RPMI7951 (cell line): Measurements from ENCODE around the gene TRIOBP. TPM values are rescaled to one million over a fixed set of nuclear protein-coding genes. Genes with fewer than 3 reads are reported as not detected.
A peak's percentile ranks its signal among the peaks of the same experiment; 100 is the strongest.

Experiments used
- DNase-seq: peaks from one replicate; pipeline ENCODE4 v3.0.0-alpha.2; 2012; ENCODE audit warnings: low read depth
- total RNA-seq: library from RNA; depleted of rRNA; stranded (reverse); fragments of >200 nt; shearing (Covaris generic); gene quantifications from 2 replicates; pipeline ENCODE4 v1.2.3, GENCODE V29; 2014

The TRIOBP gene
- total RNA-seq, 1 experiment from 2014 or later: 68.2 TPM

- DNase-seq: no peak
Measured at GRCh38 chr22:37726241-37726887, 29.5 kb downstream of the TRIOBP start.

GRCh38 chr22:37728620-37729019, 31.8 kb downstream of the TRIOBP start:
- DNase-seq: no peak

DNA sequence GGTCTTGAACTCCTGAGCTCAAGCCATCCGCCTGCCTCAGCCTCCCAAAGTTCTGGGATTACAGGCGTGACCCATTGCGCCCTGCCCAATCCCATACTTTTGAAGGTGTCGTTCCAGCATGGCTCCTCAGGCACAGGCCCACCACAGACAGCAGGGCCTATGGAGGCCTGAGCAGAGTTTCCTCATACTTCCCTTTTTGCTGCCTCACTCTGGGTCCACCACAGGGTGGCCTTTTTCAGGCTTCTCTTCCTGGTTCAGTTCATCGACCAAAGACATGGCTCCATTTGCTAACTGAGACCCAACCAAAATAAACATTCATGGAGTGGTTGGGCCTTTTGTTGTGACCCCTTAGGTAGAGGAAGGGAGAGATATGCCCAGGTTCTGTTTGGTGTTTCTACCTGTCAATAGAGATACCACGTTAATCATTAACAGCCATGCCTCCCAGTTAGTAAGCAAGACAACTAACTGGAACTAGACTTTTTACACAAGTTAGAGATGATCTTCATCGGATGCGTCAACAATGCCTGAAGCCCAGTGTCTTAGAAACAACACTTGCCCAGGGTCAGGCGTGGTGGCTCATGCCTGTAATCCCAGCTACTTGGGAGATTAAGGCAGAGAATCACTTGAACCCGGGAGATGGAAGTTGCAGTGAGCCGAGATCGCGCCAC, 35.1 kb downstream of the TRIOBP start:
- DNase-seq: no peak

GRCh38 chr22:37732699-37733607, 36.1 kb downstream of the TRIOBP start:
- DNase-seq: no peak

GRCh38 chr22:37733625-37734401, 37.0 kb downstream of the TRIOBP start:
- no peak for DNase-seq

DNA sequence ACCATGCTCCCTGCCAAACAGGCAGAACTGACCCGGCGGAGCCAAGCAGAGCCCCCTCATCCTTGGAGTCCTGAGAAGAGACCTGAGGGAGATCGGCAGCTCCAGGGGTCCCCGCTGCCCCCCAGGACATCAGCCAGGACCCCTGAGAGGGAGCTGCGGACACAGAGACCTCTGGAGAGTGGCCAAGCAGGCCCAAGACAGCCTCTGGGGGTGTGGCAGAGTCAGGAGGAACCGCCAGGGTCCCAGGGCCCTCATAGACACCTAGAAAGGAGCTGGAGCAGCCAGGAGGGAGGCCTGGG, 37.5 kb downstream of the TRIOBP start:
- no peak for DNase-seq

DNA sequence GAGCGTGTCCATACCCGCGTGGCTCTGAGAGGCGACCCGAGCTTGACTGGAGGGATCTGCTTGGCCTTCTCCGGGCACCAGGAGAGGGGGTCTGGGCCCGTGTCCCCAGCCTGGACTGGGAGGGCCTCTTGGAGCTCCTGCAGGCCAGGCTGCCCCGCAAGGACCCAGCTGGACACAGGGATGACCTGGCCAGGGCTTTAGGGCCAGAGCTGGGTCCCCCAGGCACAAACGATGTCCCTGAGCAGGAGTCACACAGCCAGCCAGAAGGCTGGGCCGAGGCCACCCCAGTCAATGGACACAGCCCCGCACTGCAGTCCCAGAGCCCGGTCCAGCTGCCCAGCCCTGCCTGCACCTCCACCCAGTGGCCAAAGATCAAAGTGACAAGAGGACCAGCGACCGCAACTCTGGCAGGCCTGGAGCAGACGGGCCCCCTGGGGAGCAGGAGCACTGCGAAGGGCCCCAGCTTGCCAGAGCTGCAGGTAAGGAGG, 38.2 kb downstream of the TRIOBP start:
- DNase-seq: peak; percentile 69

DNA sequence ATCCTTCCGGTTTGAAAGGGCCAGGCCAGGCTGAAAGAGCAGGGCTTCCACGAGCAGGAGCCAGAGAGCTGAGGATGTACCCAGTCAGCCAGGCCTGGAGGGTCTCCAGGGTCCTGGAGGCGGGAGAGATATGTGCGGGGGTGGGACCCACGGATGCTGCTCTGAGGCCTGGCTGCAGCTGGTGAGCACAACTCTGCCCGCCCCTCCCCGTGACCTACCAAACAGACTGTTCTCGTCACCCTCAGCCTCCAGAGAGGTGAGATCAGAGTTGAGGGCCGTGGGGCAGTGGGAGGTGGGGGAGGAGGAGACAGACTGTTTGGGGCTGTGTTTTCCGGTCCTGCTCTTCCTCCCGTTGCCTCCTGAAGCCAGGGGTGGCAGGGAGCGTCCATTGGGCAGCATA, 42.2 kb downstream of the TRIOBP start:
- no peak for DNase-seq

DNA sequence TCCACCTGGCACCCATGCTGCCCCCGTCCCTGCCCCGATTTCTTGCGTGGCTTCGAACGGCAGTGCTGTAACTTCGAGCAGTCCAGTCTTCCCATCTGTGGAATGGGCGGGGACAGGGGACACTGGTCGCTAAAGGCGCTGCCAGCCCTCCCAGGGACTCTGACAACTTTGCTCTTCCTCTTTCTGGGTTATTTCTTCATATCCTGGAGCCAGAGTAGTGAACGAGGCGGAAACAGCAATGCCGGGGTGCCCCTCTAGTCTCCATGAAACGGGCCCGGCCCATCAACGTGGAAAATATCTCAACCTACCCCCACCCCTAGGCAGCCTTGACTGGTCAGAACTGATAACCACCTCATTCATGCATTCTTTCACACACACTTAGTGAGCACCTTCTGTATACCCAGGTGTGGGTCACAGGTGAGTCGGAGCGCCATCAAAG, 42.8 kb downstream of the TRIOBP start:
- DNase-seq: no peak

GRCh38 chr22:37740455-37741311, 43.8 kb downstream of the TRIOBP start:
- DNase-seq: no peak

DNA sequence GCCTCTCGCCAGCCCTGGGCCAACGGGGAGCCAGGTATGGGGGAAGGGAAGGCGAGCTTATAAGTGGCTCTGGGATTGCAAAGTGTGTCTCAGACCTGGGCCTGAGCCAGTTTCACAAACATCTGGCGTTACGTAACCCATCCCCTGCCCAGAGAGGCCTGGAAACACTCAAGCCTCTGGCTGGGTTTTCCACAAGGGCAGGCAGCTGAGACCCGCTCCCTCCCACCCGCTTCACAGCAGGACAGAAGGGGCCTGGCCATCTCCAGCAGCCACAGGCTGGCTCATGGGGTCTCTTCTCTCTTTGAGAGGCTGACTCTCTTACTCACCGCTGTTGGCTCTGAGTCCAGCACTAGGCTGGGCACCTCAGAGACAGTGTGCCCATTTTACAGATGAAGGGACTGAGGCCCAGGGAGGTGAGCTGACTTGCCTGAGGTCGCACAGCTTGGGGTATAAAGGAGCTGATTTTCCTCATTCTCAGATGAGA, 44.5 kb downstream of the TRIOBP start:
- DNase-seq: peak; percentile 95

DNA sequence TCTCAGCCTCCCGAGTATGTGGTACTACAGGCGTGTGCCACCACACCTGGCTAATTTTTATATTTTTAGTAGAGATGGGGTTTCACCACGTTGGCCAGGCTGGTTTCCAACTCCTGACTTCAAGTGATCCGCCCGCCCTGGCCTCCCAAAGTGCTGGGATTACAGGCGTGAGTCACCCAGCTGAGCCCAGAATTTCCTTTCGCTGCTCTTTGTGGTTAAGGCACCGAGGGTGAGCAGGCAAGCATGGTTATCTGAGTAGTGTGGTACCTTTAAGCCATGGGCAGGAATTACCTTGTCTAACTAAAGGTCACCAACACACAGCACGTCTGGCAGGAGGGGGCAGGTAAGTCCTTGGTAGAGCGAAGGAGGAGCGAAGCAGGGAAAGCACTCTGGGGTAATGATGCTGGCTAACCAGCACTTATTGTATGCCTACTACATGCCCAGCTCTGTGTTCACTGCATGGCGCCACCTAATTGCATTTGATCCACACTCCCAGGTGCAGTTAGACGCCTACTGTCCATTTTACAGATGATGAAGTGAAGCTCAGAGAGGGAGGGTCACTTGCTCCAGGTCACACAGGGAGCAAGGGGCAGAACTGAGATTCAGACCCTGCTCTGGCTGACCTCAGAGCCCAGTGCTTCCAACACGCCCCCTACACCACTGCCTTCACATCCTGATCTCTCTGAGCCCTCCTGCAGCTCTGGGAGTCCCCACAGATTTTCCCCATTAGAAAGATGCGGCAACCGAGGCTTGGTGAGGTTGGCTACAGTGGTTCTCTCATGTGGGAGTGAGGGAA, 45.7 kb downstream of the TRIOBP start:
- DNase-seq: peak; percentile 91

DNA sequence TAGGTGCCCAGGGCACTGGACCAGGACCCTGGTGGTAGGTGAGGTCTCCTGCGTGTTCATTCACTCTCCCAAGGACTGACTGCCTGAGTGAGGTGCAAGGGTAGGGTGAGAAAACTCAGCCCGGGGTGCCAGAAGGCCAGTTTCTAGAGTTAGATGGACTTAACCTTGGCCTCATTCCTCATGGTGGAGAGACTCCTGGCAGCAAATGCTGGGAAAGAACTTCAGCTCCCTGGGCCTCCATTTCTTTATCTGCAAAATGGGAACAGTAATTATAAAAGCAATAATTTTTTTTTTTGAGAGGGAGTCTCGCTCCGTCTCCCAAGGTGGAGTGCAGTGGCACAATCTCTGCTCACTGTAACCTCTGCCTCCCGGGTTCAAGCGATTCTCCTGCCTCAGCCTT, 47.7 kb downstream of the TRIOBP start:
- DNase-seq: no peak

DNA sequence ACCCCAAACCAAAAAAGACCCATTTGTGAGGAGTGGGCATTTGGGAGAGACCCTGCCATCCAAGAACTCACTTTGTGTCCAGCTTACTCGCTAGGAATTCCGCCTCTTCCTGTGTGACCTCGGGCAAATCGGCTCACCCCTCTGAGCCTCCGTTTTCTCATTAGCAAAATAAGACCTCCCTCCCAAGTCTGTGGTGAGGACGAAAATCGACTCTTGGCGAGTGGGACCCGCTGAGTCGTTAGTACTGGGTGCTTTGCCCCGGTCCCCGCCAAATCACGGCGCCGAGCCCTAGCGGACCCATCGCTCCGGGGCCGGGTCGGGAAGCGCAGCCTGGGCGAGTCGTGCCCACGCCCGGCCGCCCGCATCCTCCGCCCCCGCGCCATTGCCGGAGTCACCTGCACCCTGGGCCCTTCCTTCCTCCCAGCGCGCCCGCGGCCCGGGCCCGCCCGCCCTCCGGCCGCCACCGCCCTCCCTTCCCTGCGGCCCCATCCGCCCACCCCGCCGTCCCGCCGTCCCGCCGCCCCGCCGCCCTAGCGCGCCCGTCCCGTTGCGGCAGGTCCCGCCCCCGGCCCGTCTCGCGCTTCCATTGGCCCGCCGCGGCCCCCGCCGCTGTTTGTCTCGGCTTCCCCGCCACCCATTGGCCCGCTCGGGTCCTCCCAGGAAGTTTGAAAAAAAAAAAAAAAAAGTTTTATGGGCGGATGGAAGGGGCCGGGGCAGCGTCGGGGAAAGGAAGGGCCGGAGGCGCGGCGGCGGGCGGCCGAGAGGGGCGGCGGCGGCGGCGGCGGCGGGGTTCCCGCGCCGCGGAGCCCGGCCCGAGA, 48.9 kb downstream of the TRIOBP start:
- peak; percentile 89 for DNase-seq

GRCh38 chr22:37746366-37747079, 49.7 kb downstream of the TRIOBP start:
- DNase-seq: no peak

- DNase-seq: peak; percentile 88
Measured at GRCh38 chr22:37747080-37747714, 50.3 kb downstream of the TRIOBP start.

- DNase-seq: no peak
Measured at GRCh38 chr22:37747715-37748100, 50.9 kb downstream of the TRIOBP start.

DNA sequence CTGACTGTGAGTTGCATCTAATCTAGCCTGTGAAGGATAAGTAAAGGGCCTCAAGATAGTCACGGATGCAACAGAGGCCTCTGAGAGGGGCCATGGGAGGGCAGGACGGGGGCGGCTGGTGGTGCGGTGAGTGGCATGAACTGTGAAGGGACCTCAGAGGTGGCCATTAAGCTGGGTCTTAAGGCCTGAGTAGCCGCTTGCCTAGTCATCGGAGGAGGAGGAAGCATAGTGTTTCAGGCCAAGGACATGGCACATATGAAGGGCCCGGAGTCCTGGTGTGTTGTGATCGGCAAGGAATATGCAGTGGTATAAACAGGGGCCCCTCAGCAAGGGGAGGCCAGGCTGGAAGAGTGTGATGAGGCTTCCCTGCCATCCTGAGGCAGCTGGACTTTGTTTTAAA, 51.8 kb downstream of the TRIOBP start:
- DNase-seq: no peak
